ENCODE measurements around the gene DIP2B.

The DIP2B gene

GRCh38 chr12:50686406-50686805, 181.6 kb downstream of the DIP2B start:
- DNase-seq: no peak

DNA sequence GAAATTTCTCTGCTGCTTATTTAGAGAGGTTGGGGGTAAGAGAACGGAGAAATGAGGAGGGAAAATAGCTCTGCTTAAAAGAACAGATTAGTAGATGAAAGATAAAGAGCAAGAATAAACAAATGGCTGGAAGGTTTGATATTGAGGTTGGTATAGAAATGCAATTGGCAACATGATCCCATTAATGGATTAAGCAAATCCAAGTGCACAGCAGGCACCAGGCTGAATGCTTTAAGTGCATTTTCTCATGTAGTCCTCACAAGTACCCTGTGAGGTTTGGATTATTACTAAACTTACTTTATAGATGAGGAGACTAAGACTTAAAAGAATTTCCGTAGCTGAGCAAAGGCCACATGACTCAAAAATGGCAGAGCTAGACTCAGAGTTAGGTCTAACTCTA, 182.2 kb downstream of the DIP2B start:
- no peak for DNase-seq

DNA sequence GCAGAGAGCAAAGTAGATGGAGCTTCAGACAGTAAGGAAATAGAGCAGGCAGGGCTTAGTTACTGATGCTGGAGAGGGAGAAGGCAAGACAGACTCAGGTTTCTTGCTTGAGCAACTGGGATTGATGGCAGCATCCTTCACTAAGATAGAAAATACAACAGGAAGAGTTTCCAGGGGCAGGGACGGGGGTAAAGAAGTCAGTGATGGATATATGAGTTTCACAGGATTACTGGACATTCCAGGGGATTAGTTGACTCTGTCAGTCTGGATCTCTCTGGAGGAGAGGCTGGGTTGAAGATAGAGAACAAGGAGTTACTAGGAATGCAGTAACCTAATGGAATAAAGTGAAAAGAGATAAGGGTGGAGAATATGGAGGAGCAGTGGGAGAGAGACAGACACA, 184.7 kb downstream of the DIP2B start:
- DNase-seq: no peak

- no peak for DNase-seq
Observed at GRCh38 chr12:50690925-50691324, 186.1 kb downstream of the DIP2B start.

DNA sequence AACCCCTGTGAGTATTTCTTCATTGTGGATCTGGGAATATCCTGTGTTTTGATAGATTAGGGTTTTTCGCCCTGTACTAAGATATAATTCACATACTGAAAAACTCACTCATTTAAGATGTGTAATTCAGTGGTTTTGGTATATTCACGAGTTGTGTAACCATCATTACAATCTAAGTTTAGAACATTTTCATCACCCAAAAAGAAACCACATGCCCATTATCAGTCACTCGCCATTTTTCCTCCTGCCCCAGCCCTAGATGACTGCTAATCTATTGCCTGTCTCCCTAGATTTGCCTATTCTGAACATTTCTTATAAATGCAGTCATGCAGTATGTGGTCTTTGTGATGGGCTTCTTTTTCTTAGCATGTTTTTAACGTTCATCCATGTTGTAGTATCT, 191.2 kb downstream of the DIP2B start:
- peak; percentile 9 for DNase-seq

GRCh38 chr12:50696931-50697330, 192.1 kb downstream of the DIP2B start:
- DNase-seq: no peak

DNA sequence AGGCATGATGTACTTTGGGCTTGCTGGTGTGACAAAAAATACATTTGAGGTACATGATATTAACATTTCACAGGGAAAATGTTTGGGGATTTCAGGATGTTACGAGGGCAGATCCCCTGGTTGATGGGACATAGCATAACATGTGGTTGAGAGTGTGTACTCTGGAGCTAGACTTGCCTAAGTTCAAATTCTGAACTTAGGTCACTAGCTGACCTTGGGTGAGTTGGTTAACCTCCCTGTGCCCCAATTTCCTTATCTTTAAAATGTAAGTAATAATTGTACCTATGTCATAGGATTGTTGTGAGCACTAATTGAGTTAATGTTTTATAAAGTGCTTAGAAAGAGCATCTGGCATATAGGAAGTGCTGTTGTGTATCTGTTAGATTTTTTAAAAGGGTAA, 194.4 kb downstream of the DIP2B start:
- DNase-seq: no peak

GRCh38 chr12:50699940-50700339, 195.2 kb downstream of the DIP2B start:
- no peak for DNase-seq

DNA sequence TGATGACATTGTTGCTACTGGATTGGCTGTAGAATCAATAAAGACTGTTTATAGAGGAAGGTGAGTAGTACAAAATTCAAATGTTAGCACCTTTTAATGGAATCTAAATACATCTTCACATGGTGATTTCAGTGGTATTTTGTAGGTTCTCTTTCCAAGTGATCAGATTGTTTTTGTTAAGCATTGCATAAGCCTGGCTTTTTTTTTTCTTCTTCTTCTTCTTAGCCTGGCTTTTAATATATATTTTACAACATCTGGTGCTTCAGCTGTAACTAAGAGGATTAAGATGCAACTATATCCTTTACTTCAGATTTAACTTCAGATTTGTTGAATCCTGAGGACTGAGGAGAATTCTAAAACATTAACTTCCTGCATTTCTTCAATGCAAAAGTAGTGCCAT, 201.8 kb downstream of the DIP2B start:
- no peak for DNase-seq

GRCh38 chr12:50707396-50707795, 202.6 kb downstream of the DIP2B start:
- DNase-seq: no peak

- no peak for DNase-seq
Observed at GRCh38 chr12:50708631-50709030, 203.8 kb downstream of the DIP2B start.

GRCh38 chr12:50711121-50711520, 206.3 kb downstream of the DIP2B start:
- DNase-seq: no peak

- no peak for DNase-seq
Observed at GRCh38 chr12:50715174-50715573, 210.4 kb downstream of the DIP2B start.

GRCh38 chr12:50718760-50719159, 214.0 kb downstream of the DIP2B start:
- DNase-seq: no peak

DNA sequence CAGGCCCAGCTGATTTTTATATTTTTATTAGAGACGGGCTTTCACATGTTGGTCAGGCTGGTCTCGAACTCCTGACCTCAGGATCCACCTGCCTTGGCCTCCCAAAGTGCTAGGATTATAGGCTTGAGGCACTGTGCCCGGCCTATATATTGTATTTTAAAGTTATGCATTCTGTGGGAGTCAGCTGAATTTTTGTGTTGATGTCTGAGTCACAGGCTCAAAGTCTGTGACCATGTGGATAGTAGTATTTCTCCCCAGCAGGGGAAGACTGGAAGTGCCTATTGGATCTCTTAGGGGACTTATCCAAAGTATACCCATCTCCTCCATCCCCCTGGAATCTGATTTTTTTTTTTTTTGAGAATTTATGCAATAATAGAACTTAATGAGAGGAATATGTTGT, 215.3 kb downstream of the DIP2B start:
- DNase-seq: no peak

GRCh38 chr12:50720501-50720900, 215.7 kb downstream of the DIP2B start:
- no peak for DNase-seq

- DNase-seq: no peak
Observed at GRCh38 chr12:50723865-50724264, 219.1 kb downstream of the DIP2B start.

DNA sequence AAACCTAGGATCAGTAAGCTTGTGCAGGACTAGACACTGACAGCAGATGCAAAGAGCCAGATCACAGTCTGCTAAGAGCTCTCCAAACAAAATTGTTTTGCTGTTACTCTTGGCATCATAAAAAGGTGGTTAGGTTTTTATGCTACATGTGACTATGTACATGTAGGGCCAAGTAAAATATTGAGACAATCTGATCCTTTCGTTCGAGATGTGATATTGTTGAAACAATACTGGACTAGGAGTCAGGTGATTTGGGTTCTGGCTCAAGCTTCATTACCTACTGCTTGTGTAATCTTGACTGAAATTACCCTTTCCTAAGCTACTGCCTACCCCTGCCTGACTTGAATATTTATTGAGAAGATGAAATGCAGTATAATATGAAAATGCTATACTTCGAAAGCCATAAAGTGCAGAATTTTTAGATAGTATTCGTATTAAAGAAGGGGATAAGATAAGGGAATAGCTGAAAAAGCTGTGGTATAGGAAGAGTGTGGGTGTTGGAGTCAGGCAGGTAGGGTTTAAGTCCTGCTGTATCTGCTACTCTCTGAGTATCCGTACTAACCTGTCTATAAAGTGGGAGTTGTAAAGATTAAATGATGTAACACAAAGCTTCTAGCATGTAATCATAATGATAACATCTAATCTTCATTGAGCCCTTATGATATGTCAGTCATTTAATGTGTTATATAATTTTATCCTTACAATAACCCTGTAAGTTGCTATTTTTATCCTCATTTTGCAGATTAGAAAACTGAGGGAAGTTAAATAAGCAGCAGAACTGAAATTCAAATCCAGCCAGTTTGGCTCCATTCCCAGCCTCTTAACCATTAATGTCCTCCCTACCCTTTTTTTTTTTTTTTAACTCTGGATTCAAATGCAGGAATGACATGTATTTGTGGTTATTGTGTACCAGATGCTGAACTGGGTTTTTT, 220.5 kb downstream of the DIP2B start:
- no peak for DNase-seq

GRCh38 chr12:50727466-50727865, 222.7 kb downstream of the DIP2B start:
- no peak for DNase-seq

DNA sequence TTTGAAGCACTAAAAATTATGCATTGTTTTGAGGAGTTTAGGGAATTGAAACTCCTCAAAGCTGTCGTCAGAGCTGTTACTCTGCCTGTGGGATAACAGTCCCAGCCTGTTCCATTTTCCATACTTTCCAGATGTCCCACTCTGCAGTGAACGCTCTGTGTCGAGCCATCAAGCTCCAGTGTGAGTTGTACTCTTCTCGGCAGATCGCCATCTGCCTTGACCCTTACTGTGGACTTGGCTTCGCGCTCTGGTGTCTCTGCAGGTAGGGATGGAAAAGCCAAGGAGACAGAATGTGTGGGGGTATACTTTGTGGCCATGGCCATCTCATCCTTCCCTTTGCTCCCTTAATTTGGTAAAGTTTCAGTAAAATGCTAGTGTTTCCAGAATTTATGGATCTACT, 223.6 kb downstream of the DIP2B start:
- no peak for DNase-seq

GRCh38 chr12:50728841-50729240, 224.1 kb downstream of the DIP2B start:
- DNase-seq: no peak

- no peak for DNase-seq
Observed at GRCh38 chr12:50732591-50732990, 227.8 kb downstream of the DIP2B start.

GRCh38 chr12:50733706-50734105, 228.9 kb downstream of the DIP2B start:
- no peak for DNase-seq

- DNase-seq: no peak
Observed at GRCh38 chr12:50734409-50735263, 229.9 kb downstream of the DIP2B start.

All from SIG-M5 (cell line).